ENCODE results near the gene HK1. TPM values are rescaled to one million over a fixed set of nuclear protein-coding genes. Genes with fewer than 3 reads are reported as not detected.
A peak's percentile ranks its signal among the peaks of the same experiment; 100 is the strongest.

HK1 gene
- total and polyA plus RNA-seq, 2 of the 13 experiments (the other 11 are each of a cell fraction or from before 2014, with no cell fraction given), result 0.29 to 1.5 TPM

GRCh38 chr10:69438536-69439349 is 160.4 kb downstream of the HK1 start:
- POLR2A ChIA-PET, result no interaction called here
- FAIRE-seq, result no peak

GRCh38 chr10:69439350-69439739 is 161.0 kb downstream of the HK1 start:
- H3K4me2 ChIP-seq (ENCODE audit: low read depth, low read length), result peak overlapping the region; percentile 22; the same call in 1 of the 2 replicates
- no peaks in the 10 kb centered on the region for H3K79me2 ChIP-seq (ENCODE audit: insufficient read depth, low read length)

More at GRCh38 chr10:69438536-69439349, 160.4 kb downstream of the HK1 start:
- Histone ChIP-seq H3K4me3 (replicated peaks in 1 of 3; ENCODE audit: insufficient read depth in 1 of 3, low read depth in 2 of 3, low read length in 3 of 3) (no peak overlapping the region), H3K79me2 (ENCODE audit: insufficient read depth, low read length) (no peaks in the 10 kb centered on the region), H4K20me1 (ENCODE audit: insufficient read depth, low read length) (no peaks in the 10 kb centered on the region), H3K27me3 (ENCODE audit: control insufficient read depth in 1 of 2, insufficient read depth in 2 of 2, low read length in 2 of 2) (0 out of 5 replicates have a peak, but pooled peaks cover 0 to 15% of the 10 kb centered on the region in 2 experiments), H3K36me3 (replicated peaks in 1 of 2; ENCODE audit: control insufficient read depth in 1 of 2, insufficient read depth in 2 of 2, low read length in 2 of 2) (no peaks in the 10 kb centered on the region), H3K4me2 (ENCODE audit: low read depth, low read length) (peak overlapping the region; percentile 22; the same call in 1 of the 2 replicates), H3K4me1 (ENCODE audit: insufficient read depth, low read length) (peaks cover 24% of the 10 kb centered on the region), H3K9me3 (ENCODE audit: low read length) (no peaks in the 10 kb centered on the region), H3K9ac (ENCODE audit: insufficient read depth, low read depth, low read length) (no peak overlapping the region), H3K27ac (ENCODE audit: extremely low read length, insufficient read depth, low read length) (no peak overlapping the region), H2AFZ (ENCODE audit: low read length) (no peak overlapping the region)
- ATAC-seq (no peak), DNase-seq (ENCODE audit: low spot score) (no peak)
- 8% methylated on average over 9 of the region's 10 CpGs for WGBS (ENCODE audit: low lambda C conversion rate)
- intact Hi-C loops (cut with micrococcal nuclease; ENCODE audit: unreplicated experiment) (no loop called here), in situ Hi-C loops (cut with HindIII; ENCODE audit: extremely low pct_ligation_motif_present, low pct_unique_long_range_greater_than_20kb) (no loop called here)
- TF ChIP-seq ELF1 (CRISPR knock-in tag; IDR thresholded peaks at IDR 0.05), result 0 out of 2 replicates have a peak, but pooled peaks have one; percentile 25
- TF ChIP-seq ZNF850 (CRISPR knock-in tag; conservative IDR thresholded peaks at IDR 0.05), result no peak
- peak; percentile 78 for TF ChIP-seq ELF3 (CRISPR knock-in tag; IDR thresholded peaks at IDR 0.05)
- no peak for TF ChIP-seq MYC (CRISPR knock-in tag; IDR thresholded peaks at IDR 0.05; ENCODE audit: borderline replicate concordance)
- CTCF ChIA-PET (ENCODE audit: low intra/inter-chr PET ratio, low total read pairs), result no interaction called here
- no TSS peak for BruUV-seq (replicated peaks)

More at GRCh38 chr10:69439350-69439739, 161.0 kb downstream of the HK1 start:
- WGBS (ENCODE audit: low lambda C conversion rate), result 77% methylated on average over 3 of the region's 5 CpGs
- ATAC-seq (no peak; the same call in 2 of the 3 replicates), DNase-seq (ENCODE audit: low spot score) (no peak), FAIRE-seq (no peak)
- Histone ChIP-seq H3K27me3 (ENCODE audit: control insufficient read depth in 1 of 2, insufficient read depth in 2 of 2, low read length in 2 of 2) (peaks cover 0 to 15% of the 10 kb centered on the region in 2 experiments; a peak in 1 of 5 replicates), H3K36me3 (replicated peaks in 1 of 2; ENCODE audit: control insufficient read depth in 1 of 2, insufficient read depth in 2 of 2, low read length in 2 of 2) (no peaks in the 10 kb centered on the region), H3K9ac (ENCODE audit: insufficient read depth, low read depth, low read length) (no peak overlapping the region), H3K4me1 (ENCODE audit: insufficient read depth, low read length) (peaks cover 24% of the 10 kb centered on the region), H3K9me3 (ENCODE audit: low read length) (no peaks in the 10 kb centered on the region), H3K27ac (ENCODE audit: extremely low read length, insufficient read depth, low read length) (no peak overlapping the region), H2AFZ (ENCODE audit: low read length) (no peak overlapping the region), H3K4me3 (replicated peaks in 1 of 3; ENCODE audit: insufficient read depth in 1 of 3, low read depth in 2 of 3, low read length in 3 of 3) (no peak overlapping the region), H4K20me1 (ENCODE audit: insufficient read depth, low read length) (no peaks in the 10 kb centered on the region)
- in situ Hi-C loops (cut with HindIII; ENCODE audit: extremely low pct_ligation_motif_present, low pct_unique_long_range_greater_than_20kb), result no loop called here
- intact Hi-C loops (cut with micrococcal nuclease; ENCODE audit: unreplicated experiment), result no loop called here
- ChIA-PET CTCF (ENCODE audit: low intra/inter-chr PET ratio, low total read pairs) (no interaction called here), POLR2A (no interaction called here)
- TF ChIP-seq CAMTA2 (CRISPR knock-in tag; IDR thresholded peaks at IDR 0.05; ENCODE audit: borderline replicate concordance), result no peak
- no peak for TF ChIP-seq ZNF572 (CRISPR knock-in tag; IDR thresholded peaks at IDR 0.05)
- TF ChIP-seq ETV5 (CRISPR knock-in tag; IDR thresholded peaks at IDR 0.05; ENCODE audit: borderline replicate concordance), result no peak
- TF ChIP-seq NR2F6 (IDR thresholded peaks at IDR 0.05), result no peak
- no peak for TF ChIP-seq NR2F6 (CRISPR knock-in tag; IDR thresholded peaks at IDR 0.05)
- no peak for TF ChIP-seq ZNF639 (CRISPR knock-in tag; conservative IDR thresholded peaks at IDR 0.05)
- no peak for TF ChIP-seq GLMP (CRISPR knock-in tag; IDR thresholded peaks at IDR 0.05; ENCODE audit: borderline replicate concordance)
- BruUV-seq (replicated peaks), result no TSS peak

Measured in HepG2 (cell line).